SK-N-SH (cell line): ENCODE results near the gene PRRC2B.

Experiments used
- EP300 ChIP-seq, 2 experiments: IDR thresholded peaks; 2 replicates each; pipeline versions ENCODE4 v1.4.0 to v1.6.1; 2012; ENCODE audit warnings: borderline replicate concordance in 1 of 2, low read depth in 1 of 2, low read length in 1 of 2
- MXI1 ChIP-seq: IDR thresholded peaks from 2 replicates; pipeline ENCODE4 v1.6.1; 2012; ENCODE audit warnings: mild to moderate bottlenecking, low read depth, low read length, improper control_type of control experiment
- POLR2AphosphoS5 ChIP-seq: IDR thresholded peaks from 2 replicates; pipeline ENCODE4 v1.6.1; 2012; ENCODE audit warnings: low read depth, low read length
- RAD21 ChIP-seq: IDR thresholded peaks from 2 replicates; pipeline ENCODE4 v1.6.1; 2012; ENCODE audit warnings: mild to moderate bottlenecking, low read length
- REST ChIP-seq: IDR thresholded peaks from 2 replicates; pipeline ENCODE4 v1.6.1; 2012; ENCODE audit warnings: mild to moderate bottlenecking, low read depth, low read length, moderate library complexity
- TF ChIP-seq, protein P1 (sequence below): fragments of 200-600 bp; sonication (generic); IDR thresholded peaks from 2 replicates; pipeline ENCODE4 v1.6.1; 2017; ENCODE audit warnings: antibody characterized with exemption, mild to moderate bottlenecking, moderate library complexity
- TF ChIP-seq, protein P2 (sequence below): IDR thresholded peaks from 2 replicates; pipeline ENCODE4 v1.4.0; 2012; ENCODE audit warnings: low read depth

DNA sequence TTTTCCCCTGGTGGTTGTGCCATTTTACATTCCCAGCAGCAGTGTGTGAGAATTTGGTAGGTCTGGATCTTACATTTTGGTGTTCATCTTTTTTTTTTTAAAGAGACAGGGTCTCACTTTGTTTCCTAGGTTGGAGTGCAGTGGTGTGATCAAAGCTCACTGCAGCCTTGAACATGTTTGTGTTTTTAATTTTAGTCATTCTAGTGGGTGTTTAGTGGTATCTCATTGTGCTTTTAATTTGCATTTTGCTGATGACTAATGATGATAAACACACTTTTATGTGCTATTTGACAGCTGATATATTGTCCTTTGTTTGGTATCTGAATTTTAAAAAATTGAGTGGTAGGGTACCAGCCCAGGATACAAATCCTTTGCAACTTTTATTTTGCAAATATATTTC is 55.4 kb downstream of the PRRC2B start:
- TF ChIP-seq MXI1 (no peak), EP300 (IDR thresholded peaks at IDR 0.05; ENCODE audit: borderline replicate concordance in 1 of 2, low read depth in 1 of 2, low read length in 1 of 2) (no peak), REST (no peak), RAD21 (no peak), POLR2AphosphoS5 (no peak)
- TF ChIP-seq, protein P1, sequence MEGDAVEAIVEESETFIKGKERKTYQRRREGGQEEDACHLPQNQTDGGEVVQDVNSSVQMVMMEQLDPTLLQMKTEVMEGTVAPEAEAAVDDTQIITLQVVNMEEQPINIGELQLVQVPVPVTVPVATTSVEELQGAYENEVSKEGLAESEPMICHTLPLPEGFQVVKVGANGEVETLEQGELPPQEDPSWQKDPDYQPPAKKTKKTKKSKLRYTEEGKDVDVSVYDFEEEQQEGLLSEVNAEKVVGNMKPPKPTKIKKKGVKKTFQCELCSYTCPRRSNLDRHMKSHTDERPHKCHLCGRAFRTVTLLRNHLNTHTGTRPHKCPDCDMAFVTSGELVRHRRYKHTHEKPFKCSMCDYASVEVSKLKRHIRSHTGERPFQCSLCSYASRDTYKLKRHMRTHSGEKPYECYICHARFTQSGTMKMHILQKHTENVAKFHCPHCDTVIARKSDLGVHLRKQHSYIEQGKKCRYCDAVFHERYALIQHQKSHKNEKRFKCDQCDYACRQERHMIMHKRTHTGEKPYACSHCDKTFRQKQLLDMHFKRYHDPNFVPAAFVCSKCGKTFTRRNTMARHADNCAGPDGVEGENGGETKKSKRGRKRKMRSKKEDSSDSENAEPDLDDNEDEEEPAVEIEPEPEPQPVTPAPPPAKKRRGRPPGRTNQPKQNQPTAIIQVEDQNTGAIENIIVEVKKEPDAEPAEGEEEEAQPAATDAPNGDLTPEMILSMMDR, result no peak
- TF ChIP-seq, protein P2, sequence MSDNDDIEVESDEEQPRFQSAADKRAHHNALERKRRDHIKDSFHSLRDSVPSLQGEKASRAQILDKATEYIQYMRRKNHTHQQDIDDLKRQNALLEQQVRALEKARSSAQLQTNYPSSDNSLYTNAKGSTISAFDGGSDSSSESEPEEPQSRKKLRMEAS, result no peak
